HCT116 (cell line): ENCODE data around the gene MACROD1. TPM values are rescaled to one million over a fixed set of nuclear protein-coding genes. Genes with fewer than 3 reads are reported as not detected.

Experiments
- ATAC-seq: fragments of 200-7000 bp; cut with Tn5 transposase; 2 replicates; pipeline ENCODE4 v1.9.1; 2020; ENCODE audit warnings: mild to moderate bottlenecking, moderate library complexity
- BruUV-seq: library from RNA; stranded (reverse); fragments of 400-500 nt; replicated peaks from 2 replicates; lab custom pipeline; 2021; lab: Mats Ljungman, UMichigan
- CTCF ChIA-PET: fragments of 300-600 bp; sonication (Branson Sonifier 250); formaldehyde crosslinking; loops from one replicate; lab custom pipeline; 2021; ENCODE audit warnings: antibody characterized with exemption; lab: Charles Lee
- POLR2A ChIA-PET: fragments of 300-600, 350-600 bp; sonication (Branson Sonifier 250); formaldehyde crosslinking; loops from one replicate; lab custom pipeline; 2021; ENCODE audit warnings: antibody characterized with exemption; lab: Charles Lee
- RAD21 ChIA-PET, 2 experiments: fragments of 300-600 bp; sonication (Branson Sonifier 250); formaldehyde crosslinking; loops; one replicate each; lab custom pipeline; 2023; ENCODE audit warnings: low total read pairs in 2 of 2; ENCODE audit not compliant: uncharacterized antibody in 2 of 2, unreplicated experiment in 2 of 2, low non-redundant PET in 1 of 2; lab: Charles Lee
- DNase-seq: peaks from one replicate; pipeline ENCODE4 v3.0.0-alpha.2; 2010; ENCODE audit warnings: low read depth, low spot score
- H2AFZ ChIP-seq: fragments of 200-600 bp; shearing (Covaris generic), sonication (generic); 2 replicates; pipeline ENCODE4 v1.6.1; 2017; ENCODE audit warnings: low read depth, mixed run types, mixed read lengths, antibody characterized with exemption, low read length; ENCODE audit not compliant: poor library complexity, severe bottlenecking
- H3K27ac ChIP-seq: 2 replicates; pipeline ENCODE4 v1.5.1; 2012; ENCODE audit warnings: low read depth, low read length
- H3K27me3 ChIP-seq: fragments of 200-600 bp; sonication (generic); 2 replicates; pipeline ENCODE4 v1.6.1; 2016; ENCODE audit warnings: mixed run types, low read length, mixed read lengths; ENCODE audit not compliant: insufficient read depth
- H3K36me3 ChIP-seq, 2 experiments: fragments of 200-500 bp in 1 of 2; fragments of 200-600 bp in 1 of 2; sonication (Bioruptor generic) in 1 of 2; sonication (generic) in 1 of 2; 2 replicates each; pipeline versions ENCODE4 v1.5.1 to v1.6.1; 2014 to 2016; ENCODE audit warnings: low read length in 2 of 2, inconsistent platforms in 1 of 2, mixed read lengths in 1 of 2, mixed run types in 1 of 2; ENCODE audit not compliant: insufficient read depth in 2 of 2, control insufficient read depth in 1 of 2
- H3K4me1 ChIP-seq, 2 experiments: fragments of 200-600 bp in 1 of 2; sonication (generic) in 1 of 2; 2 replicates each; pipeline versions ENCODE4 v1.5.1 to v1.6.1; 2012 to 2017; ENCODE audit warnings: low read length in 2 of 2, inconsistent platforms in 1 of 2, mild to moderate bottlenecking in 1 of 2, mixed read lengths in 1 of 2, mixed run types in 1 of 2, moderate library complexity in 1 of 2; ENCODE audit not compliant: insufficient read depth in 2 of 2, control insufficient read depth in 1 of 2
- H3K4me2 ChIP-seq: fragments of 200-600 bp; sonication (generic); 2 replicates; pipeline ENCODE4 v1.6.1; 2017; ENCODE audit warnings: mixed run types, low read length, mixed read lengths
- H3K4me3 ChIP-seq, 2 experiments: fragments of 200-600 bp in 1 of 2; sonication (generic) in 1 of 2; replicated peaks in 1 of 2; 2 replicates each; pipeline ENCODE4 v1.5.1; 2011 to 2016; ENCODE audit warnings: low read length in 2 of 2, control low read depth in 1 of 2, low read depth in 1 of 2, mild to moderate bottlenecking in 1 of 2, mixed read lengths in 1 of 2, mixed run types in 1 of 2
- H3K79me2 ChIP-seq: fragments of 200-600 bp; sonication (generic); 2 replicates; pipeline ENCODE4 v1.6.1; 2017; ENCODE audit warnings: mild to moderate bottlenecking, mixed run types, low read length, moderate library complexity, mixed read lengths; ENCODE audit not compliant: insufficient read depth
- H3K9ac ChIP-seq: fragments of 200-600 bp; sonication (generic); 2 replicates; pipeline ENCODE4 v1.6.1; 2016; ENCODE audit warnings: low read length, mixed read lengths
- H3K9me2 ChIP-seq: fragments of 200-600 bp; sonication (generic), shearing (Covaris generic); 2 replicates; pipeline ENCODE4 v1.6.1; 2017; ENCODE audit warnings: mixed run types, mild to moderate bottlenecking, moderate library complexity; ENCODE audit not compliant: insufficient read depth
- H3K9me3 ChIP-seq, 2 experiments: fragments of 200-500 bp in 1 of 2; fragments of 200-600 bp in 1 of 2; sonication (Bioruptor generic) in 1 of 2; sonication (generic) in 1 of 2; 2 replicates each; pipeline ENCODE4 v1.6.1; 2014 to 2017; ENCODE audit warnings: low read length in 2 of 2, mixed read lengths in 2 of 2, inconsistent platforms in 1 of 2, low read depth in 1 of 2, mild to moderate bottlenecking in 1 of 2, mixed run types in 1 of 2, moderate library complexity in 1 of 2; ENCODE audit not compliant: control insufficient read depth in 1 of 2, insufficient read depth in 1 of 2
- H4K20me1 ChIP-seq: fragments of 200-600 bp; sonication (generic), shearing (Covaris generic); 2 replicates; pipeline ENCODE4 v1.6.1; 2017; ENCODE audit warnings: mixed run types, mild to moderate bottlenecking, moderate library complexity; ENCODE audit not compliant: insufficient read depth
- EZH2 ChIP-seq: fragments of 200-600 bp; sonication (generic); IDR thresholded peaks from 2 replicates; pipeline ENCODE4 v1.6.1; 2017; ENCODE audit warnings: antibody characterized with exemption, mixed run types
- JUND ChIP-seq: IDR thresholded peaks from 2 replicates; pipeline ENCODE4 v1.6.1; 2012
- POLR2AphosphoS5 ChIP-seq: IDR thresholded peaks from 2 replicates; pipeline ENCODE4 v1.6.1; 2011; ENCODE audit warnings: mild to moderate bottlenecking, low read depth, low read length, moderate library complexity
- YY1 ChIP-seq: IDR thresholded peaks from 2 replicates; pipeline ENCODE4 v1.6.1; 2011; ENCODE audit warnings: low read length, low read depth, moderate library complexity, mild to moderate bottlenecking; ENCODE audit not compliant: insufficient replicate concordance; ENCODE audit errors: extremely low read depth
- intact Hi-C: fragments of 100-400 bp; cut with micrococcal nuclease; formaldehyde crosslinking; loops from 2 replicates; pipeline ENCODE4 v1.10.0; 2022
- total RNA-seq: library from RNA; stranded (reverse); gene quantifications from one replicate; pipeline ENCODE4 v1.2.1, GENCODE V29; 2021; ENCODE audit not compliant: unreplicated experiment
- TF ChIP-seq, protein P1 (sequence below), 3 experiments: fragments of 200-600 bp in 1 of 3; sonication (generic) in 1 of 3; IDR thresholded peaks in 2 of 3; conservative IDR thresholded peaks in 1 of 3; 2 replicates each; pipeline ENCODE4 v1.5.1; 2012 to 2017; ENCODE audit warnings: low read depth in 2 of 3, low read length in 2 of 3, antibody characterized with exemption in 1 of 3, borderline replicate concordance in 1 of 3, control low read depth in 1 of 3, mild to moderate bottlenecking in 1 of 3, mixed read lengths in 1 of 3, mixed run types in 1 of 3, moderate library complexity in 1 of 3; ENCODE audit not compliant: insufficient read depth in 1 of 3

The MACROD1 gene
- total RNA-seq, 1 experiment from 2014 or later = 61.1 TPM

DNA sequence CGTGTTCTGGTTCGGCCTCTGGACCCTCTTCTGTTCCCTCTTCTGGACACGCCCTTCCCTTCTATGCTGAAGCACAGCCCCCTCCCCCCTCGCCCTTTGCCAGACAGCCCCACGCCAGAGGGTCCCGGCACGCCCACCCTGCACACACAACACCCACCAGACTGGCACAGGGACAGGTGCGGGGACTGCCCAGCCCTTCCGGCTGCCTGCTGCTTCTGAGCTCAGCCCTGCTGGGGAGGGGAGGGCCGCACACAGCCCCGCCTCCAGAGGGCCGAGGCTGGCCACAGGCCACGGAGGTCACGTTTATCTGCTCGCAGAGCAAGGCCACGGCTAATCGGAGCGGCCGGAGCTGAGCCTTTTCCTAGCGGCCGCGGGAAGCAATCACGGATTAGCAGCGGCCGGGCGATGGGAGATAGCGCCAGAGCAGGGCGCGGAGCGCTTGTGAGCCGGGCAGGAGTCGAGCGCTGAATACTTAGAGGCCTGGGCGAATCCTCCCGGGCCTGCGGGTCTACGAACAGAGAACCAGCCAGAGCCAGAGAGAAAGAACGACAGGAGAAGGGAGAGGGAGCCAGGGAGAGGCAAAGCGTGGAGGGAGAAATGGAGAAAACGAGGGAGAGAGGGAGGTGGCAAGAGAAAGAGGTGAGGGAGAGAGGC lies 158.2 kb downstream of the MACROD1 start:
- Histone ChIP-seq H3K27me3 (no peaks in the 10 kb centered on the region), H3K27ac (peak overlapping the region; percentile 77), H3K4me2 (peak overlapping the region; percentile 89), H3K9me3 (peaks cover 0 to 9% of the 10 kb centered on the region in 2 experiments; a peak in 1 of 4 replicates), H4K20me1 (no peaks in the 10 kb centered on the region), H3K4me3 (peak overlapping the region; percentile 43 to 58), H2AFZ (no peak overlapping the region), H3K9ac (peak overlapping the region; percentile 65), H3K9me2 (no peaks in the 10 kb centered on the region), H3K79me2 (0 out of 2 replicates have a peak, but pooled peaks cover 3% of the 10 kb centered on the region), H3K36me3 (no peaks in the 10 kb centered on the region; a peak in 1 of 4 replicates), H3K4me1 (peaks cover 18 to 37% of the 10 kb centered on the region in 2 experiments)
- RAD21 ChIA-PET = interaction anchor here in 1 of 2 experiments (0.7 kb wide), 2 partner anchors 8 to 69 kb away, joined by 3 read pairs; partner anchors contain the start of gene NAA40
- POLR2A ChIA-PET = interaction anchor here (0.7 to 1.7 kb wide), 5 partner anchors 8 to 205 kb away, joined by 3 to 10 read pairs (median 3); no protein-coding TSS in a partner anchor
- TF ChIP-seq YY1 (peak; percentile 35), JUND (no peak), POLR2AphosphoS5 (peak; percentile 70), EZH2 (no peak)
- TF ChIP-seq, protein P1, sequence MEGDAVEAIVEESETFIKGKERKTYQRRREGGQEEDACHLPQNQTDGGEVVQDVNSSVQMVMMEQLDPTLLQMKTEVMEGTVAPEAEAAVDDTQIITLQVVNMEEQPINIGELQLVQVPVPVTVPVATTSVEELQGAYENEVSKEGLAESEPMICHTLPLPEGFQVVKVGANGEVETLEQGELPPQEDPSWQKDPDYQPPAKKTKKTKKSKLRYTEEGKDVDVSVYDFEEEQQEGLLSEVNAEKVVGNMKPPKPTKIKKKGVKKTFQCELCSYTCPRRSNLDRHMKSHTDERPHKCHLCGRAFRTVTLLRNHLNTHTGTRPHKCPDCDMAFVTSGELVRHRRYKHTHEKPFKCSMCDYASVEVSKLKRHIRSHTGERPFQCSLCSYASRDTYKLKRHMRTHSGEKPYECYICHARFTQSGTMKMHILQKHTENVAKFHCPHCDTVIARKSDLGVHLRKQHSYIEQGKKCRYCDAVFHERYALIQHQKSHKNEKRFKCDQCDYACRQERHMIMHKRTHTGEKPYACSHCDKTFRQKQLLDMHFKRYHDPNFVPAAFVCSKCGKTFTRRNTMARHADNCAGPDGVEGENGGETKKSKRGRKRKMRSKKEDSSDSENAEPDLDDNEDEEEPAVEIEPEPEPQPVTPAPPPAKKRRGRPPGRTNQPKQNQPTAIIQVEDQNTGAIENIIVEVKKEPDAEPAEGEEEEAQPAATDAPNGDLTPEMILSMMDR (IDR thresholded peaks at IDR 0.05 in 2 of 3, conservative IDR thresholded peaks at IDR 0.05 in 1 of 3; ENCODE audit: borderline replicate concordance in 1 of 3, insufficient read depth in 1 of 3, low read depth in 2 of 3, low read length in 2 of 3) = peak in 2 of 3 experiments; percentile 2 to 27; a peak in 1 of 6 replicates
- intact Hi-C loops = loop anchor here (10.0 kb wide), 1 partner anchor 137 kb away; no protein-coding TSS in a partner anchor
- ATAC-seq (peak; percentile 84), DNase-seq (peak; percentile 54)
- CTCF ChIA-PET = interaction anchor here (1.1 to 1.4 kb wide), 3 partner anchors 8 to 145 kb away, joined by 3 to 5 read pairs (median 4); no protein-coding TSS in a partner anchor
- BruUV-seq = no TSS peak
